ENCODE data around the gene C21orf91.

C21orf91 gene

DNA sequence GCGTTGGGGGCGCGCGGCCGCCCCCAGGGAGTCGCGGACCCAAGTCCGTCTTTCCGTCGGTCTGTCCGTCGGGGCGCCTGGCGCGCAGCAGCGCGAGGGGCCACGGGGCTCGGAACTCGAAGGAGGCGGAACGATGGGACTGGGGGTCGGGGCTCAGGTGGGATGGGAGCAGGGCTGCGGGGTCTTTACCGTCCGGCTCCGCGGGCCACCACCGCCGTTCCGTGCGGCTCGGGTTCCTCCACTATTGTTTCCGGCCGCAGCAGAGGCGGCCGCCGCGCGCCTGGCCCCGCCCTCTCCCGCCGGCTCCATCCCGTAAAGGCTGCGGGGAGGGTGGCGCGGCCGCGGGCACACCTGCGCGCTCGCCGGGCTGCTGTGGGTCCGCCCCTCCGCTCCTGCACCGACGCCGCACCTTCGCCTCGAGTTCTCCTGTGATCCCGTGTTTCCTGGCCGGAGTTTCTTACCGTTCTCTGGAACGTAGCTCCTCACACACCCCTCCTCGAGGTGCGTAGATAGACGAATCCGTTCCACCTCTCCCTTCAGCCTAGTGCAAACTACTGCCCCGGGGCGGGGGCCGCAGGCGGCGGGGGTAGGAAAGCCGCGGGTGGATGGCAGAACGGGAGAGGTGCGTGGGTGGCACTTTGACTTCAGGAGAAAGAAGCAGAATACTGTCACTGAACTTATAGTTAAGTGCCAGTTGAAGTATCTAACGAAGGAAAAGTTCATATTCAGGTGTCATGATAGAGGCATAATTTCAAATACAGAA lies at the start of gene C21orf91:
C21orf91 (minus strand) TSS at position 243 of the 763 bp plus-strand sequence. CDS start 1,038 bp downstream, outside the sequence.
- peak; percentile 87 for DNase-seq

DNA sequence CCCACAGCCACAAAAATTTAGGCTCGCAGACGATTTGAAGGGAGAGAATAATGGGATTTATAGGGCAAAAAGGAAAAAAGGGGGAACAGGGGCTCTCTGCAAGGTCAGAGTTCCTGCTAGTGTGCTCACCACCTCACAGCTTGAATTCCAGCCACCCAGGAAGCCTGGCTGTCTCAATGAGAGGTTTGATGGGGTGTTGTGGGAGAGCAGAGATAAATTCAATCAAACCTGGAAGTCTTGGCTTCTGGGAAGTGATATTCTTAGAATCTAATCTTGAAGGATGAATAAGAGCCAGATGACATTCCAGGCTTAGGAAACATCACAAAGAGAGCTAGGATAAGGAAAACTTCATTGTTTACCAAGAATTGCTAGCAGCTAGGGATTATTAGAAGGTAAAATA lies 47.4 kb upstream of the C21orf91 start:
- no peak for DNase-seq

DNA sequence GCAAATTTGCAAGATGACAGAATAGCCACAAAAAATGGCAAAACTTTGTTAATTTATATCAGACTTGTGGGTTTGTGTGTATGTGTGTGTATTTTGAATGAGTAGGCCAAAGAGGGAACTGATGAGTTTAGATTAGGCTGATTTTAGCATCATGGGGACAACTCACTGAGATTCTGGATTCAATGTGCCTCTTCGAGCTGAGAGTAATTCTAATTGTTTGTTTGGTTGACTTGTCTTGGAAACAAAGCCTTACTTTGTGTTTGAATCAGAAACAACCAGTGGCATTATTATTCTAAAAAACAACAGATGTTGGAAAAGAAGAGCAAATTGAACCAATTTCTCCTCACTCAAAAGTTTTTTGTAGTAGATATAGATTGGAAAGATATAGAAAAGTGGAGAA lies 40.5 kb upstream of the C21orf91 start:
- no peak for DNase-seq

DNA sequence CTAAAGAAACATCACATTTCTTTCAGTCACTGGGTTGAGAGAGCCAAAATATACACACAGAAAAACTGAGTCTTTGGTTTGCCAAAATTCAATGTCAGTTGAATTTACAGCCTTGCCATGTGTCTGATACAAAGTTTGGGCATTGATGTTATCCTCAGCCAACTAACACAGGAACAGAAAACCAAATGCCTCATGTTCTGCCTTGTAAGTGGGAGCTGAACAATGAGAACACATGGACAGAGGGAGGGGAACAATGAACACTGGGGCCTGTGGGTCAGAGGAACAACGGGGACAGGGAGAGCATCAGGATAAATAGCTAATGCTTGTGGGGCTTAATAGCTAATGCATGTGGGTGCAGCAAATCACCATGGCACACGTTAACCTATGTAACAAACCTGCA lies 39.6 kb upstream of the C21orf91 start:
- no peak for DNase-seq

DNA sequence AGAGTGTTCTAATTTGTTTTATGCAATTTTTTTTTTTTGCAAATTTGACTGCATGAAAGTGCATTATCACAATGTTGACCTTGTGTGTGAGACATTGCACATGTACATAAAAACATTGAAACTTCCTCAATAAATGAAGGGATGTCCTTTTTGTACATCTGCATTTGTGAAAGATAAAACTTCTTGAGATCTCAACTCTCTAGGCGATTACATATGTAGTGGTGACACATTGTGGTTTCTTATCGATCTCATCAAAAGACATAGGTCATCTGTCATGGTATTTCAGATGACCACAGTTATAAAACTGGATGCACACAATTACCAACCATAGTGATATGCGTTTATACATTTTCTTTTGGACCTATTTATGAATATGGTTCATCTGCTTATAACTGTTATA lies 35.6 kb upstream of the C21orf91 start:
- DNase-seq: no peak

DNA sequence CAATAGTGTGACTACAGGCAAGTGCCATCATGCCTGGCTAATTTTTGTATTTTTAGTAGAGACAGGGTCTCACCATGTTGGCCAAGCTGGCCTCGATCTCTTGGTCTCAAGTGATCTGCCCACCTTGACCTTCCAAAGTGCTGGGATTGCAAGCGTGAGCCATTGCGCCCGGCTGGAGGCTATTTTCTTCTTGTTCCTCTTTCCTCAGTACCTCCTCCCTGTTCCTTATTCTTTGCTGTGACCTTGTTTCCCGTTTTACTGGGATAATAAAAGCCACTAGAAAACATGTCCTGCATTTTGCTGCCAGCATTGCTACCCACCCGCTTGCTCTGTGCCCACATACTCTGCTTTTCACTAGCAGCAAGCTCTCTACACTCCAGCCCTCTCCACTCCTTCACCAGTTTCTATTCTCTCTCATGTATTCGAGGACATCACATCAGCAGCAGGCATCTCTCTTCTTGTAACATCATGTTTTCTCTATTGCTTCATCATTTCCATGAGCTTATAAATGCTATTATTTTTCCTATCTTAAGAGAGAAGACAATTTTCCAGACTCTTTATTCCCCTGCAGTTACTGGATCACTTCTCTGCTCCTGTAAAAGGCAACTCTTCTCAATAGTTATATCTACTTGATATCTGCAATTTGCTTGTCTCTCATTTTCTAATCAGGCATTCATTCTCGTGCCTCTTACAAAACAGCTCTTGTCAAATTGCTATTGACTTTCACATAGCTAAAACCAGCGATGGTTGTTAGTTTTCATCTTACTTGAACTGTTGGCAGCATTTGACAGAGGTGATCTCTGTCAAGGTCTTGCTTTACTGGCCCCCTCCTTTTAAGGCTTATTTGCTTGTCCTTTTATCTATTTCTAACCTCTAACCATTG lies 34.5 kb upstream of the C21orf91 start:
- no peak for DNase-seq

DNA sequence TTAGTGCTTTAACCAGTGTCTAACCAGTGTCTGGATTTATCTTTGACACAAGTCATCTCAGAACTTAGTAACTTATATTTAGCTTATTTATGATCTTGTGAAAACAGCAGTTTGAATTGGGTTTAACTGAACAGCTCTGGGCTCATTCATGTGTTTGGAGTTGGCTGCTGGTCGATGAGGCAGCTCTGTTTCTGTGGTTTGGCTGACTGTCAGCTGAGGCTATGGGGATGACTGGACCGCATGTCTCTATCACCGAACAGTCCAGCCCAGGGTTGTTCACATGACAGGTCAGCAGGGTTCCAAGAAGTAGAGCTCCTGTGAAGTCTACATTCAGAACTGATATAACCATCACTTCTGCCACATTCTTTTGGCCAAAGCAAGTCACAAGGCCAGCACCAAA lies 29.1 kb upstream of the C21orf91 start:
- no peak for DNase-seq

DNA sequence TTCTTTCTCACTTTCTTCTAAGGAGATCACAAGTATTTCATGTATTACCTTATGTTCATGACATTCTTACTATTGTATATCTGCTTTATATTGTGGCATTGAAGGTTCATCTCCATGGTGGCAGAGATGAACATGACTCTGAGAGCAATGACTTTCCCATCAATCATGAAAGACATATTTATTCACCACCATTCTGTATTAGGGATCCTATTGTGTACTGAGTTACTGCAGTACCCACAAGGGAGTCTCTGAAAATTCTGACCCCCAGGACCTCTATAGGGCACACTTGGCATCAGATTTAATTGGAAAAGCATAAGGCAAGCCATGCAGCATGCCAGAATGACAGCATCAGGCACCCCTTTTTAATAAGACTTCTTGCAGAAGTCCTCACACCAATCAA lies 21.9 kb upstream of the C21orf91 start:
- no peak for DNase-seq

DNA sequence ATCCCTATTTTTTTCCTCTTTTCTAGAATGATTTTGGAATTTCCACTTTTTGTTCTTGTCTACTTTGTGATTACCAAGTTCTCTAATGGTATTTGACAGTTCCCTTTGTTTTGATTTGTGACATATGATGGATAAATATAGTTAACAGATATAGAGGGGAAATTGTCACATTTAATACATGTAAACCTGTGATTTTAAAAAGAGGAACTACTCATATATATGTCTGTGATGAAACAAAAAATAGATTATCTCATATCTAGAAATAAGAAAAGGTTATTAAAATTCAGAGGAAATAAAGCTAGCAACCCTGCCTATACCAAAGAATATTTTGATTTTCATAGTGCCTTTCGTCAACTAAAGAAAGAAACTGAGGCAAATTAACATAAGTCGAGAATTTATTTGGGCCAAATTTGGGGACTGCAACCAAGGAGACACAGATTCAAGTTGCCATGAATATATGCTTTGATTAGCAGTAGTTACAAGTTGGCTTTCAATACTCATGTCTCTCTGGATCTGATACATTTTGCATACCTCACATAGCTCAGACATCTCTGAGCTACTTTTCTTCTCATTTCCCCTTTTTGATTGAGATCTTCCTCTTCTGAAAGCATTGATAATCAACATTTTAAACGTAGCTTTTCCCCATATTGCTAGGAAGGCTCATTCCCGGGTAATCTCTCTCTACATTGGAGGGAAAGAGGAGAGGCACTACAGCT lies 15.6 kb upstream of the C21orf91 start:
- no peak for DNase-seq

DNA sequence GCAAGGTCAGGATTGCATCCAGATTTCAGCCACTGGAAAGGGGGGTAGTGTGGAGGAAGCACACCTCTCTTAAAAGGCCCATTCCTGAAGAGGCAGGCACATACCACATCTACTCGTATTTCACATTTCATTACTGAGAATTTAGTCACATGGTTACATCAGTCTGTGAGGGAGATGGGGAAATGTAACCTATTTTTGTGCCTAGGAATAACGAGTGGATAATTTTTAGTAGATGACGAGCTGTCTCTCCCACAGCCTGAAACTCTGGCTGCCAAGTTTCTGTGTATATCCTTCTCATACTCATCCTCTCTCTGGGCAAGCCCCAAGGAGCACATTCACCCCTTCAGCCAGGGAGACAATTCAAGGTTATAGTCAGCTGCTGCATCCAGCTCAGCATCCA lies 10.3 kb upstream of the C21orf91 start:
- no peak for DNase-seq

DNA sequence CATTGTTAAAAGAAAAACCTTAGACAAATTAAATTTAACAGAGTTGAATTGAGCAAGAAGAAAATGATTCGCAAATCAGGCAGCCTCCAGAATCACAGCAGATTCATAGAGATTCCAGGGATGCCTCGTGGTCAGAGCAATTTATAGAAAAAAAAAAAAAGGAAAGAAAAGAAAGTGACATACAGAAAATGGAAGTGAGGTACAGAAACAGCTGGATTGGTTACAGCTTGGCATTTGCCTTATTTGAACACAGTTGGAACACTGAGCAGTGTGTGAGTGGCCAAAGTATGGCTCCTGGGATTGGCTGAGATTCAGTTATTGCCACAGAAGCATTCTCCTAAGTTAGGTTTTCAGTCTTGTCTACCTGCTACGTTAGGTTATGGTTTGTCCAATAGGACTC lies 9.1 kb upstream of the C21orf91 start:
- DNase-seq: no peak

DNA sequence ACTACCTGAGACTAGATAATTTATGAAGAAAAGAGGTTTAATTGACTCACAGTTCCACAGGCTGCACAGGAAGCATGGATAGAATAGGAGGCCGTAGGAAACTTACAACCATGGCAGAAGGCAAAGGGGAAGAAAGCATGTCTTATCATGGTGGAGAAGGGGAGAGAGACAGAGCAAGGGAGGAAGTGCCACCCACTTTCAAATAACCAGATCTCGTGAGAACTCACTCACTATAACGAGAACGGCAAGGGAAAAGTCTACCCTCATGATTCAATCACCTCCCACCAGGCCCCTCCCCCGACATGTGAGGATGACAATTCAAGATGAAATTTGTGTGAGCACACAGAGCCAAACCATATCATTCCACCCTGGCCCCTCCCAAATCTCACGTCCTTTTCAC lies 4.7 kb upstream of the C21orf91 start:
- DNase-seq: no peak

DNA sequence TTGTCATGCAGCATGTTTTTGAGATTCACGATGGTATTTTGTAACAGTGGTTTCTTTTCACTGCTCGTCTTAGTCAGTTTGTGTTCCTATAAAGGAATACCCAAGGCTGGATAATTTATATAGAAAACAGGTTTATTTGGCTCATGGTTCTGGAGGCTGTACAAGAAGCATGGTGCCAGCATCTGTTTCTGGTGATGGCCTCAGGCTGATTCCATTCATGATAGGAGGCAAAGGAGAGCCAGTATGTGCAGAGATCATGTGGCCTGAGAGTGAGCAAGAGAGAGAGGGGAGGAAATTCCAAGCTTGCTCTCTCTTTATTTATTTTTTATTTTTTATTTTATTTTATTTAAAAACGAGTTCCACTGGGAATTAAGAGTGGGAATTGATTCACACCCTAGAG lies 2.0 kb upstream of the C21orf91 start:
- no peak for DNase-seq

DNA sequence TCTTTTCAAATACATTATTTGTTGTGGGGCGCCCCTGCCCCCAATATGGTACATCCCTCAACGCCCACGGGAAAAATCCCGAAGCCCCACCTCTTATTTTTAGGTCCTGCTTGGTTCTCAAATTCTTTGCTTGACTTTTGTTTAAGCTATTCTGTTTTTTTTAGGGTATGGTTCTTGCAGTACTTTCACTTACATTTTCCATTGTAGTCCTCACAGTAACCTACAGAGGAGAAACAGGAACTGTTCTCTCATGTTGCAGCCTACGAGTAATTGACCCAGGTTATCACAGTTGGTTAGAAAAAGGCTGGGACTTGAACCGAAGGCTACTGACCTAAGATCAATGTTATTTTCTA lies 697 bp upstream of the C21orf91 start:
- no peak for DNase-seq

DNA sequence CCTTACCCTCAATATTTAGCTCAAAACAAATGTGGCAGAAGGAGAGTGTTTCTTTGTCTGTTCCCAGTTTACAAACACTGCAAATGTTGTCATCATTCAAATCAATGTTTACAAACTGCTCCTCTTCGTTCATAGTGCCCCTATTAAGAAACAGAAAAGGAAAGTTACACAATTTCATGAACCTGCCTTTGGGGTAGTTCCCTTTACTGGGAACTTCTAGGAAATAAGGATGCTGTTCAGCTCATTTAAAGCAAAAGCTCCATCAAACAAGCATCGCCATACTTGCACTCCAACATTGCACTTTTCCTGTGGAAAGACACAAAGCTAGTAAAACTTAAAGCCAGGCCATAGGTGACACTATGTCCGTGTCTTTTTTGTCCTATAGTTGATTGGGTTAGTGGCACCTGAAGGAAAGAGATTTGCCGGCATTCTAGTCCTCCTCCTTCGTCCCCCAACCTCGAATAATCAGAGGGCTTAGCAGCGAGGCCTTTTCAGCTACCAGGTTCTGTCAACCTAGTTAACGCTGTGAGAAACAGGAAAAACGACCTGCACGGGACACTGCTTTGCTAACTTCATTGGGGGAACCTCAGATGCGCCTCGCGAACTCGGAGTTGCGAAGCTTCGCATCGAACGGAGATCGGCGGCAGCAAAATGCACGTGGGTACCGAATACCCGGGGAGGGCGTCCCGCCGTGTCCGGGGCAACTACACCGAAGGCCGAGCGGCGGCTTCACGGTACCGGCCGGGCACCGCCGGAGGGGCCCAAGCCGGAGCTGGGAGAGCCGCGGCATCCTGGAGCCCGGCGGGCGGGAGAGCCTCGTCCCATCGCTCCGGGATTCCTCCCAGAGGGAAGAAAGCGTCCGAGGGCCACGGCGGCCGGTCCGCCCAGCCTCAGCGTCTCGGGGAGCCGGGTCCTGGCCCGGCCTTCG lies 706 bp downstream of the C21orf91 start:
- DNase-seq: peak; percentile 64

DNA sequence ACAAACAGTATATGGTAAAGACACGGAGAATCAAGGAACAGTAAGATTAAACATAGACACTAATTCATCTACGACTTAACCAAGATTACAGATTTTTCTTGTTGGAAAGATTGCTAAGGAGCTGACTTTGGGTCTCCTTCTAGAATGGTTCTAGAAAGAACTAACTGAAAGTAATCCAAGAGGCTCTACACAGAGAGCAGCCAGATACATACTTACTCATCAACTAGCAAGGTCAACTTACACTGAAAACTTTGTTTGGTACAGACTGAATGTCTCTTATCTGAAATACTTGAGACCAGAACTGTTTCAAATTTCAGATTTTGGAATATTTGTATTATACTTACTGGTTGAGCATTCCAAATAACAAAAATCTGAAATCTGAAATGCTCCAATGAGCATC lies 5.8 kb downstream of the C21orf91 start:
- no peak for DNase-seq

DNA sequence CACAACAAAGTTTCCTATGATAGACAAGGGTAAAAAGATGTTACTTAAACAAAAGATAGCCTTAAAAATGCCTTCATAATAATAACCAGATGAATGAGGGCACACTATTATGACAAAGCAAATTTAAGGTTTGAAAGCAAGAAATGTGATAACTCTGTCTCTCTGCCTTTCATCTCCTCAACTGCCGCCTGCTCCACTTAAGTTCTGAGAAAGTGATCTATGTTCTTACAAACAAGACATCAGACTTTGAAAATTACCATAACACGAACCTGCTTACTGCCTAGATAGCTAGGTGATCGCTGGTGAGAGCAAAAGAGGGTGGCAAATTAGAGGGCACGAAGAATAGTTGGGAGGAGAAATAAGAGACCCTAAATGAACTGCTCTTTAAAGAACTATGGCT lies 13.2 kb downstream of the C21orf91 start:
- no peak for DNase-seq

DNA sequence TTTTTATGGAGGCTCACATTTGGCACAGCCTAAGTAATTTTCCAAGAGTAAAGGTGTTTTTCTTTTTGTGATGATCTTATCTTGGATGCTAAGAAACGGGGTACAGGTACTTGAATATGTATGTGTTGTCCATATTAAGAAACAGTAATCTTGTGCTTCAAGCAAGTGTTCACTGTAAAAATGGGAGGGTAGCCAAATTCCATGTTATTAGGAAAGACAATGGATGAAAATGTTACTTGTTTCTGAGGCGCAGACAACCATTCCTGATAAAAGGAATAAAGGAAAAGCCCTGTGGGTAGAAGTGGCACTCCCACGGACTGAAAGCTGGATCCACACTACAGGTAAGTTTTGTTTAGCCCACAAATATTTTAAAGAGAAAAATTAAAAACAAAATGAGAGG lies 15.6 kb downstream of the C21orf91 start:
- DNase-seq: no peak

DNA sequence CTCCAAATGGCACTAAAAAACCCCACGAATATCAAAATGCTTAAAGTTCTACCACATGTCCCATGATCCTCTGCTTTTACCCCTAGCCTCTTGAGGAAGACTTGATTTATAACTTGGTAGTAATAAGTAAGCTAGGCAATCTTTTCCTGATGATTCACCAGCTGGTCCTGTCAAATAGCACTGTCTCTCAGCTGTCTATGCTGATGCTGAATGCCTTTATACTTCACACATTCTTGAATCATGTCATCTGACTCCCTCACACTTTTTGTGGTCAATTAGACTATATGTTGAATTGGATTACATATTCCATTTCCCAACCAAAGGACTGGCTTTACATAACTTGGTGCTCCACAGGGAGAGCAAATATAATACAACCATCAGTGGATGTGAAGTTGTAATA lies 16.6 kb downstream of the C21orf91 start:
- no peak for DNase-seq

DNA sequence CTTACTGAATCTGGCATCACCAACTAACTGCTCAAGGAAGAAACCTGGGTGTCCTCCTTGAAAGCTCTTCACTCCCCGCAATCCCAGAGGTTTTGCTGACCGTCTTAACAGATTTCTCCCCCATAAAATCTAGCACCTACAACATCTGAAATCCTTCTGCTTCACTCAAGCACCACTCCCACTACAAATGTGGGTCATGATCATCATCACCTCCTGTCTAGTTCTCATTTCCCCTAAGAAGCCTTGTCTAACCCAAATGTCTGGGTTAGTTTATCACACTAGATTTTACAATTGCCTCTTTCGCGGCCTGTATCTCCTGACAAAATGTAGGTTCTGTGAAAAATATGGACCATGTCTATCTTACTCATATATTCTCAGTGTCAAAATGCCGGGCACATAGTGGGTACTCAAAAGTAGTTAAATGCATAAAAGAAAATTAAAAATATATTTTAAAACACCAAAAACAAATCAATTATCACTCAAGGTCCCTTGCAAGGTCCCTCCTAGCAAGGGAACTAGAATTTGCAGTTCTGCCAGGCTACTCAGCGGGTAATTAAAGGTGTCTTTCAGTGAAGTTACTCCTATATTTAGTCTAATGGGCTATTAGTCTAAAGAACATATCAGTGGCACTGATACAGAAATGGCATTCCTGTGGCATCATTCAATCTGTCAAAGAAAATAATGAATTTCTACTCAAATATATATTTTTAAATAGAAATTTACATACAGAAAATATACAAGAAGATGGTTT lies 19.6 kb downstream of the C21orf91 start:
- DNase-seq: no peak

DNA sequence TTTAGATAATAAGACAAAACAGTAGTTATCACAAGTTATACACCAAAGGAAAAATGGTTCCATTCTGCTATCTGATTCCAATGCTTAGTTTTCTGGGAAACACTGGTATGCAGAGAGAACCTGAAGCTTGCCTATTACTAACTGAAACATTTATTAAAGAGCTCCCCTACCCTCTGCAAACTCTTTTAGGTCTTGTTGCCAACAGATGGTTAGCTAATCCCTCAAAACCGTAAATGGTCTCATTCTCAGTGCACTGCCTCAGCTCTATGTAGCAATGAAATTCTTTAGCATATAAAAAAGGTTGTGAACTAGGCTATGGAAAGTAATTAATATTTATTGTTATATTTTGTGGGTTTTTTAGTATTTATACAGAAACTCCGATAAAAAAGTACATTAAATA lies 20.4 kb downstream of the C21orf91 start:
- no peak for DNase-seq

DNA sequence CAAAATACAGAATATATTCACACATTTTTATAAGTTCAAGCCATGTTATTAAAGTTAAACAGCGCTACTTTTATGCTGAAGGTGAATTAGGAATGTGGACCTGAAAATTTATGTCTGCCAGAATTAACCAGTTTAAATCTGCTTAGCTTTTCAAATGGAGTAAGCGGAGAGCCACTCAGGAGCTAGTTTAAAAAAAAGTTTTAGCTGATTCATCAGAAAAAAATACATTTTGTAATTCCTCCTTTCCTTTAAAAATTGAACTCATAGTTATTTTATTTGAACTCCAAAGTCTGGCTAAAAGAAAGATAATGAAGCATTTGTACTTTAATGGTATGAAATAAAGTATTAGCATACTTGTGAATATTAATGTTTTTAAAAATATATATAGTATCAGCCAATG lies 21.2 kb downstream of the C21orf91 start:
- no peak for DNase-seq

Measured in stimulated activated CD8-positive, alpha-beta memory T cell treated with anti-CD3 and anti-CD28 coated beads, Interleukin-4, amount 100 ng/mL, for 48 hours (primary cell).